GM12872 (cell line): ENCODE data around the gene C10orf143.

Experiments
- TF ChIP-seq, protein P1 (sequence below): IDR thresholded peaks from 3 replicates; pipeline ENCODE4 v1.5.1; 2011; ENCODE audit warnings: low read depth, mild to moderate bottlenecking, low read length, moderate library complexity; ENCODE audit not compliant: insufficient read depth

Gene C10orf143

DNA sequence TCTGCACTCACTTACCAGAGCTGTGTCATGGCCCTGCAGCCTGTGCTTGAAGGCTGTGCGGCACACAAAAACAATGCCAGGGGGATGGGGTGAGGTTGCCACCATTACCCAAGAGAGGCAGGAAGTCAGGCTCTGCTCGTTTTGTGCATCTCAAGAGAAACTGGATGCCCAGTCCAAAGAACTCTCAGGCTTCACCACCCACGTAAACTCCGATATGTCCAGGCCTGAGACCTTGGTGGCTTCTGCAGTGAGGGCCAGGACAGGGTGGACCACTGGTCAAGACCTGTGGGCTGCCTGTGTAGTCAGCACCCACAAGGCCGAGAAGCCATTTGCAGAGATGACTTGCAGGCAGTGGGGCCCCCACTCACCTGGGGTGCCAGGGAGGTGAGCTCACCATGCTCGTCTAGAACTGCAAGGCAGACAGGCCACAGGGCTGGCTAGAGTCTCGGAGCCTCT, 91.9 kb downstream of the C10orf143 start:
- TF ChIP-seq, protein P1, sequence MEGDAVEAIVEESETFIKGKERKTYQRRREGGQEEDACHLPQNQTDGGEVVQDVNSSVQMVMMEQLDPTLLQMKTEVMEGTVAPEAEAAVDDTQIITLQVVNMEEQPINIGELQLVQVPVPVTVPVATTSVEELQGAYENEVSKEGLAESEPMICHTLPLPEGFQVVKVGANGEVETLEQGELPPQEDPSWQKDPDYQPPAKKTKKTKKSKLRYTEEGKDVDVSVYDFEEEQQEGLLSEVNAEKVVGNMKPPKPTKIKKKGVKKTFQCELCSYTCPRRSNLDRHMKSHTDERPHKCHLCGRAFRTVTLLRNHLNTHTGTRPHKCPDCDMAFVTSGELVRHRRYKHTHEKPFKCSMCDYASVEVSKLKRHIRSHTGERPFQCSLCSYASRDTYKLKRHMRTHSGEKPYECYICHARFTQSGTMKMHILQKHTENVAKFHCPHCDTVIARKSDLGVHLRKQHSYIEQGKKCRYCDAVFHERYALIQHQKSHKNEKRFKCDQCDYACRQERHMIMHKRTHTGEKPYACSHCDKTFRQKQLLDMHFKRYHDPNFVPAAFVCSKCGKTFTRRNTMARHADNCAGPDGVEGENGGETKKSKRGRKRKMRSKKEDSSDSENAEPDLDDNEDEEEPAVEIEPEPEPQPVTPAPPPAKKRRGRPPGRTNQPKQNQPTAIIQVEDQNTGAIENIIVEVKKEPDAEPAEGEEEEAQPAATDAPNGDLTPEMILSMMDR = no peak

DNA sequence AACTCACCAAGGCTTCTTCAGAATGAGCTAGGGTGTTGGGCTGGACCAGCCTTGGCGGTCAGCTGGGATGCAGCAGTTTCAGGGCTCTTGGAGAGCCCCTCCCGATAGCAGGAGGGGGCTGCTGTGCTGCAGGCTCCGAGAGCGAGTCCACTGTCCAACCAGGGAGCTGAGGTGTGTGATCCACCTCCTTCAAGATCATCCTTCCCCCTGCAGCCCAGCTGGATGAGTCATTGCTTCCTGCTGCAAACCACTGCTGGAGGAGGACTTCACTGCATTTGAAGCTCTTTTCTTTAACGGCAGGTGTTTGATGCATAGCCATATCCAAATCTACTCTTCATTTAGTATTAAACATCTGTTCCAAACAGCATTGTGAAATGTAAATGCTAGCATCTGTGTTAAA, 92.4 kb downstream of the C10orf143 start:
- TF ChIP-seq, protein P1 = no peak

DNA sequence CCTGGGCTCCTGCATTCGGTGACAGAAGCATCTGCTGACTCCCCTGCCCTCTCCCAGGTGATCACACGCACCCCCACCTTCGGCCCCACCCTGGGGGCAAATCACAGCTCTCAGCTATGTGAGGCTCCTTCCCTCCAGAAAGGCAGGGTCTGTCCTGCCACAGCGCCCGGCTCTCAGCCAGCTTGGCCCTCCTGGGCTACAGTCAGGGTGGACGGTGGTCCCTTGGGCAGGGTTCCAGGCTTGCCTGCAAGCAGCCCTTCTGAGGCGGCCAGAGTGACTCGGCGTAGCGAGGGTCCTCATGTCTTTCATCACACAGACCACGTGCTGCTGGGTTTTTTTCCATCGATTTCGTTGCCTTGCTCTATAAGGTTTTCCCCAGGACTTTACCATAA, 93.0 kb downstream of the C10orf143 start:
- TF ChIP-seq, protein P1 = no peak

DNA sequence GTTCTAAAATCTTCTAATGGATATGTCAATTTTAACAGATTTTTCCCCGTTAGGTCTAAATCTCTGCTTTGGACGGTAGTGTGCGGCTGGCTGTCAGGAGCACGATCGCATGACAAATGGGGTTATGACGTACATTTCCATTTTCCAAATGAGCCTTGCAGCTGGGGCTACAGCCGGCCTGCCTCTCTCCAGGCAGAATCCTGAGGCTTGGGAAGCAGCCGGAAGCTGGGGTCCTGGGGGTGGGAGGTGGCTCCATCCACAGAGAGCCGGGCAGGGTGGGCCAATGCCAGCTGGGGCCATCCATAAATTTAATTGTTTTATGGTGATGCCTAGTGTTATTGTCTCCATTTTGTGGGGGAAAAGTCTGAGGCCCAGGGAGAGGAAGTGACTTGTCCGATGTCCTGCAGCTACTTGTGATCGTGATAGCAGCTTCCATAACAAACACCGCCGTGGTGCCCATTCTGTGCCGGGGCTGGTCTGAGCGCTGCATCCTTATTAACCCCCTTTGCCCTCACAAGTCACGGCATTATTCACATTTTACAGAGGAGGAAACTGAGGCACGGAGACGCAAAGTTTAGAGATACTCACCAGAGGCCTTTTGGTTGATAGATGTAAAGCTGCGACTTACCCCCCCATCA, 93.5 kb downstream of the C10orf143 start:
- TF ChIP-seq, protein P1 = no peak

DNA sequence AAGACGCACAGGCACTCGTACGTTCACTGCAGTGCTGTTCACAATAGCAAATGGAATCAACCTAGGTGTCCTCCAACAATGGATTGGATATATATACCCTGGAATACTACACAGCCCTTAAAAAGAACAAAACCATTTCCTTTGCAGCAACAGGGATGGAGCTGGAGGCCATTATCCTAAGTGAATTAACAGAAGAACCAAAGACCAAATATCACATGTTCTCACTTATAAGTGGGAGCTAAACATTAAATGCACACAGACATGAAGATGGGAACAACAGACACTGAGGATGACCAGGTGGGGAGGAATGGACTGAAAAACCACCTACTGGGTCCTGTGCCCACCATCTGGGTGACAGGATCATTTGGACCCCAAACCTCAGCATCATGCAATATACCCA, 94.5 kb downstream of the C10orf143 start:
- TF ChIP-seq, protein P1 = no peak

DNA sequence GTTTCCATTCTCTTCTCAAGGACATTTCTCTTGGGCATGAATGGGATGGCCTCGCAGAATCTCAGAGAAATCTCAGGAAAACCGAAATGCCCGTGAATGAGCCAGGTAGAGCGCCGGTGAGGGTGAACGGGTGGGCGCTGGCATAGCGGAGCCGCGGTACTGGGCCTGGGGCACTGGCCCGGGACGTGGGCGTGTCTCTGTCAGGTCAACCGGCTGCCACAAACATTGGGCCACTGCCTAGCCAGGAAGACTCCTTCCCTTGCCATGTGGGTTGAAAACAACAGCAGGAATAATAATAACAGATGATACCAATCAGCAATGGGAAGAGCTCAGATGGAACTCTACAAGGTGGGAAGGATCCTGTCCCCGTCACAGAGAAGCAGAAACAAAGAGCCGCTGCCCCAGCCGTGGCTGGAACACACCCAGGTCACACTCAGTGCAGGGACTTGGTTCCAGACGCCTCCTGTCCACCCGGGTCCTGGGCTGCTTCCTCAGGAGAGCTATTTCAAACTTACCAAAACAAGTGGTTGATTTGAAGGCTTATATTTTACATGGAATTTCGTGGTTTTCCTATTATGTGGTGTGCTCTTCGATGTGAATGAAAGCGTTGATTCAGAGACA, 95.4 kb downstream of the C10orf143 start:
- TF ChIP-seq, protein P1 = no peak

DNA sequence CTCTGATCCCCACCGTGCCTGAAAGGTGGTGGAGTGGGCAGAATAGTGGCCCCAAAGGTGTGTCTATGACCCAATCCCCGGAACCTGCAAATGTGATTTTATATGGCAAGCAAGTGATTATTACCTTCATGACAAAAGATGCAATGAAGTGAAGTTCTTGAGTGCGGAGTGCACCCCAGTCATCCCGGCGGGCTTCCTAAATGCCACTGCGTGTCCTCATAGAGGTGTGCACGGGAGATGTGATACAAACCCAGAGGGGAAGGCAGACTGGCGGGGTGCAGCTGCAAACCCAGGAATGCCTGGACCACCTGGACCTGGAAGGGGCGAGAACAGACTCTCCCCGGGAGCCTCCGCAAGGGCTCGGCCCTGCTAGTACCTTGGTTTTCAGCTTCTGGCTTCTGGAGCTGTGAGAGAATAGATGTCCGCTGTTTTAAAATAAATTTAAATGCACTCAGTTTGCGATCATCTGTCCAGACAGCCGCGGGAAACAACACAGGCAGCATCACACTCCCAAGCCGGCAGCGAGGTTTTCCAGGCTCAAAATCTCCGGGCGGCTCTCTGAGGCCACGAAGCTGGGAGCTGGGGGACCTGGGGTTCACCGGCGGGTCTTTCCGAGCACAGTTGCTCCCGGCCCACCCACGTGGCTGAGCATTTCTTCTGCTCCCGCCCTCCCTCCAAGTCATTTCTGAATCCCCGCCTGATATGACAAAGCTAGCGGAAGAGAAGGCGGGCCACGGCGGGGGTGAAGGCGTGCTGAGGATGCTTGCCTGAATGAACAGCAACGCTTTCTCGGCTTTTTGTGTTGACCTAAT, 96.2 kb downstream of the C10orf143 start:
- TF ChIP-seq, protein P1 = no peak
